Kidney (tissue), 14 donors: ENCODE results near the gene TTC39B. TPM values are rescaled to one million over a fixed set of nuclear protein-coding genes. Genes with fewer than 3 reads are reported as not detected.

Experiments used
- DNase-seq, 5 donors: peaks; one replicate each; pipeline ENCODE4 v3.0.0-alpha.2; 2013 to 2020
- FAIRE-seq: peaks from 2 replicates; lab custom pipeline; 2012; peaks lifted over from hg19 to GRCh38; lab: Jason Lieb, UNC
- H3K27ac ChIP-seq, 2 donors: one replicate each; pipeline ENCODE4 v1.7.0; 2013; ENCODE audit warnings: low read depth in 2 of 2, low read length in 2 of 2, inconsistent platforms in 1 of 2
- H3K27me3 ChIP-seq: one replicate; pipeline ENCODE4 v1.7.1; 2013; ENCODE audit warnings: low read length, inconsistent platforms; ENCODE audit not compliant: control insufficient read depth, insufficient read depth
- H3K36me3 ChIP-seq, 3 donors: one replicate each; pipeline versions ENCODE4 v1.7.0 to v1.7.1; 2013; ENCODE audit warnings: low read length in 3 of 3, control low read depth in 1 of 3, inconsistent platforms in 1 of 3; ENCODE audit not compliant: insufficient read depth in 3 of 3, control insufficient read depth in 2 of 3
- H3K4me1 ChIP-seq, 3 donors: one replicate each; pipeline versions ENCODE4 v1.7.0 to v1.7.1; 2013; ENCODE audit warnings: low read length in 3 of 3, inconsistent platforms in 1 of 3, low read depth in 1 of 3; ENCODE audit not compliant: control insufficient read depth in 2 of 3, insufficient read depth in 2 of 3
- H3K4me3 ChIP-seq, 3 donors: one replicate each; pipeline versions ENCODE4 v1.7.0 to v1.8.1; 2013; ENCODE audit warnings: low read length in 3 of 3, control low read depth in 1 of 3, inconsistent platforms in 1 of 3
- H3K9ac ChIP-seq, 3 donors: one replicate each; pipeline versions ENCODE4 v1.7.0 to v1.7.1; 2013; ENCODE audit warnings: low read length in 3 of 3, control low read depth in 1 of 3, inconsistent platforms in 1 of 3
- H3K9me3 ChIP-seq, 3 donors: one replicate each; pipeline versions ENCODE4 v1.7.0 to v1.7.1; 2013; ENCODE audit warnings: low read length in 3 of 3, control low read depth in 1 of 3, inconsistent platforms in 1 of 3; ENCODE audit not compliant: control insufficient read depth in 2 of 3, insufficient read depth in 1 of 3
- CTCF ChIP-seq: IDR thresholded peaks from 3 replicates; pipeline ENCODE4 v1.5.1; 2012; ENCODE audit warnings: mild to moderate bottlenecking, moderate library complexity, borderline replicate concordance; ENCODE audit not compliant: insufficient read depth; ENCODE audit errors: extremely low read depth
- intact Hi-C: fragments of 100-400 bp; cut with DNase I; formaldehyde crosslinking; loops from one replicate; pipeline ENCODE4 v1.11.1; 2022
- polyA plus RNA-seq: library from polyadenylated mRNA; stranded (reverse); fragments of 350-450 nt; fragmentation: Illumina TruSeq; extraction: RNeasy Lipid Tissue Mini Kit (QIAGEN cat#74804); gene quantifications from one replicate; pipeline ENCODE4 v1.2.3, GENCODE V29; 2014; ENCODE audit warnings: low read depth, low replicate concordance; ENCODE audit not compliant: insufficient read depth
- total RNA-seq: library from RNA; stranded (reverse); fragmentation: NEBNext Ultra II Directional; extraction: Animal tissue kit (Norgen Biotek cat#: 25700); gene quantifications from one replicate; pipeline ENCODE4 v1.2.1, GENCODE V29; 2021
- donor health status: control.
- donor health status: control.
- donor health status: control.
- donor health status: control.
- donor health status: control.
- donor health status: DM: yes; HTN: yes; CAD: no.
- donor health status: Normal renal cell carcinoma (clear cell type).

Gene TTC39B
- total and polyA plus RNA-seq, 2 donors from 2014 or later = 4.9 to 22.0 TPM

GRCh38 chr9:15137089-15137488 is 169.9 kb downstream of the TTC39B start:
- H3K27ac ChIP-seq = no peak overlapping the region
- H3K9me3 ChIP-seq = no peaks in the 10 kb centered on the region
- H3K27me3 ChIP-seq = no peaks in the 10 kb centered on the region
- H3K4me1 ChIP-seq = peaks cover 0 to 3% (median 0%) of the 10 kb centered on the region in 3 donors
- intact Hi-C loops = no loop called here
- DNase-seq (no peak), FAIRE-seq (no peak)
- no peak overlapping the region for H3K9ac ChIP-seq
- no peaks in the 10 kb centered on the region for H3K36me3 ChIP-seq
- H3K4me3 ChIP-seq = no peak overlapping the region
- TF ChIP-seq CTCF = no peak

DNA sequence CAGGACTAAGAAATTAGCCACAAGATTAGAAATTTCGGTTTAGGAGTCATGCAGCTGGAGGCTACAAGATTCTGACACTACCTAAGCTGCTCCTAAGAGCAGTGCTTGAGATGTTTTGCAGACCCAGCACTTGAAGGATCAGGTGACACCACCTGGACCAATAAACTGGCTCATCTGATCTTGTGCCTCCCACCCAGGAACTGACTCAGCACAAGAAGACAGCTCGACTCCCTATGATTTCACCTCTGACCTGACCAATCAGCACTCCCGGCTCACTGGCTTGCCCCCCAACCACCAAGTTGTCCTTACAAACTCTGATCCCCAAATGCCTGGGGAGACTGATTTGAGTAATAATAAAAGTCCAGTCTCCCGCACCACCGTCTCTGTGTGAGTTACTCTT is 170.4 kb downstream of the TTC39B start:
- Histone ChIP-seq H3K9me3 (no peaks in the 10 kb centered on the region), H3K36me3 (no peaks in the 10 kb centered on the region), H3K9ac (no peak overlapping the region), H3K27me3 (no peaks in the 10 kb centered on the region), H3K4me1 (peaks cover 0 to 3% (median 0%) of the 10 kb centered on the region in 3 donors), H3K27ac (no peak overlapping the region), H3K4me3 (no peak overlapping the region)
- FAIRE-seq (no peak), DNase-seq (peak in 1 of 5 donors; percentile 17)
- TF ChIP-seq CTCF = no peak
- intact Hi-C loops = no loop called here

DNA sequence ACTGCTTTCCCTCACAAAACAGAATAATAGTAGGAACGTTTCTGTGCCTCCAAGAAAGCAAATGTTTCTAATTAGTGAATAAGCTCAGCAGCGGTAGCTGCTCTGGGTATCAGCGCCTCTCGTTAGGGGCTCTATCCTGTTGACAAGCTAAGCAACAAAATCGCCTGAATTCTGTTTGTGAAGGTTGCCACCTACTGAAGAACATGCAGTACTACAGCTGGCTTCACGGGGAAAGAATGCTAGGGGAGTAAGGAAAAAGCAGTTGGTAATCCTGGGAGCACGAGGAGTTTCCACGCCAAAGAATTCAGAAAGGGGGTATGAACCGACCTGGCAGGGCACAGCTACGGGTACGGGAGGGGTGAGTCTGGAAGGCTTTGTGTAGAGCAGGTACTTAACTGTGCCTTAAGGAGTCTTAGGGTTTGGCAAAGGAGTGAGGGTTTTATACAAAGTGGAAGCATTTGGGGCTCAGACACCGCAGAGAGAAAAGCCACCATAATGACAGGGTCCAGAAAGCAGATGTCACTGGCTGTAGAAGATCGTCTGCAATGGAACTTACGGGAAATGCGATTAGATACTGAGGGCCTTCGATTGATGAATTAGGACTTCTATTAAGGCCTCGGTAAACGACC is 171.7 kb downstream of the TTC39B start:
- Histone ChIP-seq H3K9ac (peak overlapping the region in 2 of 3 donors; percentile 37 to 58), H3K9me3 (no peaks in the 10 kb centered on the region), H3K4me3 (peak overlapping the region in 2 of 3 donors; percentile 39 to 40), H3K27me3 (no peaks in the 10 kb centered on the region), H3K27ac (no peak overlapping the region), H3K36me3 (no peaks in the 10 kb centered on the region), H3K4me1 (peaks cover 0 to 3% (median 0%) of the 10 kb centered on the region in 3 donors)
- FAIRE-seq (peak; percentile 58), DNase-seq (peak in 4 of 5 donors; percentile 81 to 94 (median 88))
- TF ChIP-seq CTCF = peak; percentile 92
- intact Hi-C loops = no loop called here
